GM18858 (cell line): ENCODE measurements around the gene KRR1.
"Not testable (repeated sequence)": the region's sequence is repeated elsewhere in the genome, so short reads cannot be mapped to it uniquely, and the experiment has no call there.

Experiments
- ATAC-seq: cut with Tn5 transposase; IDR thresholded peaks from one replicate; pipeline ENCODE4 v1.9.1; 2021; ENCODE audit not compliant: unreplicated experiment

KRR1 gene

DNA sequence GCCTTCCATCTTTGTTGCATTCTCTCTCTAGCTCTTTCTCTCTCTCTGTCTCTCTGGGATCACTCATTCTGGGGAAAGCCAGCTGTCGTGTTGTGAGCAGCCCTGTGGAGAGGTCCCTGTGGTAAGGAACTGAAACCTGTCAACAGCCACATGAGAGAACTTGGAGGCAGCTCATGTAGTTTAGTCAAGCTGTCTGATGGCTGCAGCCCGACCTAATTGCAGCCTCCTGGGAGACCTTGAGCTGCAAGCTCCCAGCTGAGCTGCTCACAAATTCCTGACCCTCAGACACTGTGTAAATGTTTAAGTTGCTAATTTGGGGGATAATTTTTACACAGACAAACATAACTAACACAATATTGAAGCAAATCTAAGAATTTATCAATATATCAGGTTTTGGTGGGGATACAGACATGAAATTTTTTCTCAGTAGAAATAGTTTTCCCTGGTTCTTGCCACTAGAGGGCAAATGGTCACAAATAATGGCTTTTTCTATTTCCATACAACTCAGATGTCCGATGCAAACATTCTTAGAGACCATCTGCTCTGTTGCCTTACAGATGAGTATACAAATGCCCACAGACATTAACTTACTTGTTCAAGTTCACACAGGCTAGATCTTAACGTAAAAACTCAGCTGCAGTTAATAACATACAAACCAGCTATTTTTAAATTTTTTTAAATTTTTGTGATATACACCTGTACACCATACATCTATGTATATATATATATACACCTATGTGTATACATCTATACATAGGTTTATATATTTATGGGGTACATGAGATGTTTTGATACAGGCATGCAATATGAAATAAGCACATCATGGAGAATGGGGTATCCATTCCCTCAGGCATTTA is 15.5 kb upstream of the KRR1 start:
- ATAC-seq: peak; percentile 95

DNA sequence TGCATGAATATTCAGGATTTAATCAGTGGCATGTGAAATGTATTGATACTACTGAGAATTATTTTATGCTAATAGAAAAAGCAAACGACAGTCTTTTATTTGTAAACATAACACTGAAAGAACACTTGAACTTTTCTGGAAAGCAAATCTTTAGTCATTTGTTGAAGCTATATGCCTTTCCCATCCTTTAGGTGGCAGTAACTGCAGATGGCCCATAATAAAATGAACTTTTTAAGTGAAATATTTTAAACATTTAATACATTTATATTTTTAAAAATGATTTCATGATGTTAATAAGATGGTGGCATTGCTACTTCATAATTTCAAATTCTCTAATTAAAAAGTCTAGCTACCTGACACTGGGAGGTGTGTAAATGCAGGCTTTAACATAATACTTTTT is 13.9 kb upstream of the KRR1 start:
- no peak for ATAC-seq

DNA sequence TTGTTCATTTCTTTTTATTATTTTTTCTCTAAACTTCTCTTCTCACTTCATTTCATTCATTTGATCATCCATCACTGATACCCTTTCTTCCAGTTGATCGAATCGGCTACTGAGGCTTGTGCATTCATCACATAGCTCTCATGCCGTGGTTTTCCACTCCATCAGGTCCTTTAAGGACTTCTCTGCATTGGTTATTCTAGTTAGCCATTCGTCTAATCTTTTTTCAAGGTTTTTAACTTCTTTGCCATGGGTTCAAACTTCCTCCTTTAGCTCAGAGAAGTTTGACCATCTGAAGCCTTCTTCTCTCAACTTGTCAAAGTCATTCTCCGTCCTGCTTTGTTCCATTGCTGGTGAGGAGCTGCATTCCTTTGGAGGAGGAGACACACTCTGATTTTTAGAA is 10.7 kb upstream of the KRR1 start:
- ATAC-seq: not testable (repeated sequence)

DNA sequence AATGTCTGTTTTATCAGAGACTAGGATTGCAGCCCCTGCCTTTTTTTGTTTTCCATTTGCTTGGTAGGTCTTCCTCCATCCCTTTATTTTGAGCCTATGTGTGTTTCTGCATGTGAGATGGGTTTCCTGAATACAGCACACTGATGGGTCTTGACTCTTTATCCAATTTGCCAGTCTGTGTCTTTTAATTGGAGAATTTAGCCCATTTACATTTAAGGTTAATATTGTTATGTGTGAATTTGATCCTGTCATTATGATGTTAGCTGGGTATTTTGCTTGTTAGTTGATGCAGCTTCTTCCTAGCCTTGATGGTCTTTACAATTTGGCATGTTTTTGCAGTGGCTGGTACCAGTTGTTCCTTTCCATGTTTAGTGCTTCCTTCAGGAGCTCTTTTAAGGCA is 9.8 kb upstream of the KRR1 start:
- ATAC-seq: not testable (repeated sequence)

DNA sequence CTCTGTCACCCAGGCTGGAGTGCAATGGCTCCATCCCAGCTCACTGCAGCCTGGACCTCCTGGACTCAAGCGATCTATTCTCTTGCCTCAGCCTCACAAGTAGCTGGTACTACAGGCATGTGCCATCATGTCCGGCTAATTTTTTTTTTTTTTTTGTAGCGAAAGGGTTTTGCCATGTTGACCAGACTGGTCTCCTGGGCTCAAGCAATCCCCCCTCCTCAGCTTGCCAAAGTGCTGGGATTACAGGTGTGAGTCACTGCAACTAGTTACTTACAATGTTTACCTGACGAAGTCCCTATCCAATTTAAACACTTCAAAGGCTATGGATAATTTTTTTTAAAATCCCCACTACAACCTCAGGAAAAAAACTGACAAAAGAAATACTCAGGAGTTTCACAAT is 1.8 kb downstream of the KRR1 start:
- no peak for ATAC-seq

DNA sequence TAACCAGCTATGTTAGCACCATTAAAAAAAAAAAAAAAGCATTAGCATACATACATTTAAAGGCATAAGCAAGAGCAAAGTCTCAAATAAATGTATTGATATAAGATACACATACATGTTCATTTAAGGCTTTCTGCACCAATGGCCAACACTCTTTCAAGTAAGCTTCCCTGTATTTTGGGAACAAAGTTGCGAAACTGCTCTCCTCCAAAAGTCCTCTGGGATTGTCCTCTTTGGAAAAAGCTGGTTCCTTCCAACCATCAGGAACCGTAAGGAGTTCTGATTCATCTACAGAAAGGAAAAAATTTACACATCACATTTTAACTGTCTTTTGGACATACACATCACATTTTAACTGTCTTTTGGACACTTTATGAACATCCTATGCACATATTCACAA is 3.2 kb downstream of the KRR1 start:
- no peak for ATAC-seq

DNA sequence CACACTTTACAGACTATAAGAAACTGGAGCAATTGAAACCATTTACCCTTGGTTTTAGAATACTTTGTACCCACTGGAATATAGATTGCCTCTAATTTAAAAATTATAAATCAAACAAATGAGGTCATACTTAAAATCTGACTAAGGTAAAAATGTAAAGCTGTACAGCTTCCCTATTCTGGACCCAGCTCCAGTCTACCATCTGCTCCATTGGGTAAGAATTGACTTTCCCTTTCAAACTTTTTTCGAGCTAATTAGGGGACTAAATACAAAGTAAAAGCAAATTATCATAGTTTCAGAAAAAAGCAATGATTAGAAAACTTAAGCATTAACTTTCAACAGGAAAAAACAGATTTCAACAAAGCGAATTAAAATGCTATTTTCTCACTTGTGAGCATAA is 4.3 kb downstream of the KRR1 start:
- ATAC-seq: no peak

DNA sequence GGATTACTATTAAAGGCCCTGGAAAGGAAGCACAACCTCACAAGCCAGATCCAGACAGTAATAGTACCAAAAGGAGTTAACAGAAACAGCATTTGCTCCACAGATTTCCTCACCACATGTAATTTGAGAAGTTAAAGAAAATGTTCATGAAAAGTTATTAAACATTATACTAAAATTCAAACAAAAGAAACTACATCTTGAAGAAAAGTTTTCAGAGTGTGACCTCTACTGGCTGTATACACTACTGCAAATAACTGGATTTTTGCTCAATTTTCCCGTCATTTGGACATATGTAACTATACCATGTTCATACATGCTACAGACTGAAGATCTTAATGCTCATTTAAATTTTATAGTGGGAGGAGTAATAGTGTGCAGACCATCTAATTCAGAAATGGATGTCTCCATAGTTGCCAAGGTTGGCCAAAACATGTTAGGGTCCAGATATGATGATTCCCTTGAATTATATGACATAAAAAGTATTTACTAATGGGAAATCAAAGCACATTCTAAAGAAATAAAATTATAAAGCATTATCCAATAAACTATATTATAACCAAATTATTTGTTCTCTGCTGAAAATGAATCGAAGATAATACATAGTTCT is 5.6 kb downstream of the KRR1 start:
- ATAC-seq: peak; percentile 39

DNA sequence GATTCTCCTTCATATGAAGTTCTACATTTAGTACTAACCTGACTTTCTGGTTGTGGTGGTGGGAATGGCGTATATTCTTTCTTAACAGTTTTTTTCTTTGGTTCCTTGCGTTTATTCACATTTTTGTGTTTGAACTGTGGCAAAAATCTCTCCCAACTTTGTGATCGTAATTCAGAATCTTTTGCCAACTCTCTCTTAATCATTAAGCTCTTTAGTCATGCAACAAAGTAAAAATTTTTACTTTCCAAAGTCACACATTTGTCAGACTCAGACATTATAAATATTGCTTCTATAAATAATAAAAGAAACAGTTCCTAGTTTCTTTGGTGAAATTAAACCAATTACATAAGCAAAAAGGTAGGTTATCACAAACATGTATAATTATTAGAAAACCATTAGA is 7.5 kb downstream of the KRR1 start:
- no peak for ATAC-seq

DNA sequence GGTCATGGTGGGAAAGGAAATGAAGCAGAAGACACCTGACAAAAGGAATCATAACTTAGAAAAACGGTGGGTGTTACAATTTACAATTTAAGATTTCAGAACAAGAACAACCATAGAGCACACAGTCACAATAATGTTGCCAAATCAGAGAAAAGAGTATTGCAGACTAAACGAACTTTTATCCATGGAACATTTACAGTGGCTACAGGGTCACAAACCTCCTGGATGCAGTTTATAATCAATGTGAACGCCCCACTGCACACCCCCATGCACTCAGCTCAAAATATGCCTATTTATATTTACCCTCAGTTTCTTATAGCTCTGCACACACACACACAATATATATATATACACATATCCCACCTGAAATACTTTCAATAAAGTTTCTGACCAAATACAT is 8.0 kb downstream of the KRR1 start:
- no peak for ATAC-seq

DNA sequence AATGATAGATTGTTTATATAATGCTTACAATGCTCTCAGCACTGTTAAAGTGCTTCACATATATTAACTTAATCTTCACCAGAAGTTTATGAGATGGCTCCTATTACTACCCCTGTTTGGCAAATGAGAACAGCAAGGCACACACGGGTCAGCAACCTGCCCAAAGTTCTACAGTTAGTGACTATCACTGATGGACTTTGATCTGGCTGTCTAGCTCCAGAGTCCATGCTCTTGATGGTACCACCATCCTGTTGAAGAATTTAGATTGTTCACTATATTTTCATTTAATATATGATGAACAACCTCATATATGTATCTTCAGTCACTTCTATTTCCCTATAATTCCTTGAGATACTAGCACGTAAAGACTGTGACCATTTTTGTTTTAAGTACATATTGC is 20.2 kb downstream of the KRR1 start:
- no peak for ATAC-seq

DNA sequence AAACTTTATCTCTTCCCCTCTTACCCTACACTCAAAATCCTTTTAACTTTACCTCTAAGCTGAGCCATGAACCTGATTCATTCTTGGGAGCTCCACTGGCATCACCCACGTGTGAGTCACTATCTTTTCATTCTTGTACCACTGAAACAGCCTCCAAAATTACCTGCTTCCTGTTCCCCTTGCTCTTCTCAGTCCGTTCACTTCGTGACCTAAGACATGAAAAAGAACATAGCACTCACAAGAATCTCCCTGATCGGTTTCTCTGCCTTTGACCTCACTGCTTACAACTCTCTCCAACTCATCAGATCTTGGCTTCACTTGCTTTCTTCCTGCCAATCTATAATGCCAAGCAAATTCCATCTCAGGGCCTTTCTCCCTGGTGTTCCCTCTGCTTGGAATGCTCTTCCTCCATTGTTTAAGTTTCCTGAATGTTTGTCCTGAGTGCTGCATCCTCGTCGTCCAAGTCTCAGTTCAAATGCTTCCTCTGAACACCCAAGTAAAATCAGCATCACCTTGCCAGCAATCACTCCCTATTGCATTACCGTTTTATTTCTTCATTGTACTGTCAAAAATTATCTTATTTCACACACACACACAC is 21.7 kb downstream of the KRR1 start:
- ATAC-seq: peak; percentile 74

DNA sequence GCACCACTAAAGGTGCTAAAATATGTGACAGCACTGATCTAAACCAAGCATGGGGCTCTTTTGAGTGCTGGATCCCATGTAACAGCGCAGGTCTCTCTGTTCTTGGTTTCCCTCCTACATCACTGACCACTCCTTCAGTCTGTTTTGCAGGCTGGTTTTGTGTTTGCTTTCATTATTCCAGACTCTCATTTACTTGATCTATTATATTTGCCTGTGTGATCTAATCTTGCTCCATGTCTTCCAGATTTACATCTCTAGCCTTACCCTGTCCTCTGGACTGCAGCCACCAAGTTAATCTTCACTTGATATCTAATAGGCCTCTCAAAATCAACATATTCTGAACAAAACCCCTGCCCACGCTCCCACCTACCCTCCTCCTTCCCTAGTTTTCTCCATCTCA is 22.2 kb downstream of the KRR1 start:
- ATAC-seq: no peak

DNA sequence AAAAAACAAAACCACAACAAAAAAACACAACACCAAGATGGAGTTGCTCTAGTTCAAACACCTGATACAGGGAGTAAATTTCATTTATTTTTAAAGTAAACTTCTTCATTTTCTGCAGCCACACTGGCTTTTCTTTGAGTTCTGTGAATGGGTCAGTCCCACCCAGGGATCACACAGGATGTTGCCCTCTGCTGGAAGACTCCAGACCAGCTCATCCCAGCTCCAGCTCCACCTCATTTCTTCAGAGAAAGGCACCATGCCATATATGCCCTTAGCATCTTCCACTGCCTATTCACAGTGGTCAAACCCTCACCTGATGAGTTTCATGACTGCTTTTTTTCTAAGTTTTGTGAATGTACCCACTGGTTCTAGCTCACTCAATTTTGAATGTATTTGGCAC is 22.9 kb downstream of the KRR1 start:
- ATAC-seq: peak; percentile 36

DNA sequence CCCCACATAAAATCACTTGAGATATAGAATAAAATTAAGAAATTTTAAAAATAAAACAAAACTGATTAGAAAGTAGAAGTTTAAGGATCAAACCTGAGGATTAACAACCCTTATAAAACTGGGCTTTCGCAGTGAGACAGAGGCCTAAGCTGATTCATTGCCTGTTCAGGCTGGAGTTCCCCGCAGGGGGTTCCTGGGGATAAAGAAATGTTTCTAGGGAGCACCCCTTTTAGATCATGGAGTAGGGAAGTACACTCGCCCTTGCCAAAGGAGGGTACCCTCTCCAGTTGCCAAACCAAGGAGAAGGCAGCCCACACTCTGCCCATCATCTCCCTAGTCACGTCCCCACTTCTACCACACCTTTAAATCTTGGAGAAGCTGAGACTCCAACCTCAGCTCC is 24.1 kb downstream of the KRR1 start:
- ATAC-seq: no peak

DNA sequence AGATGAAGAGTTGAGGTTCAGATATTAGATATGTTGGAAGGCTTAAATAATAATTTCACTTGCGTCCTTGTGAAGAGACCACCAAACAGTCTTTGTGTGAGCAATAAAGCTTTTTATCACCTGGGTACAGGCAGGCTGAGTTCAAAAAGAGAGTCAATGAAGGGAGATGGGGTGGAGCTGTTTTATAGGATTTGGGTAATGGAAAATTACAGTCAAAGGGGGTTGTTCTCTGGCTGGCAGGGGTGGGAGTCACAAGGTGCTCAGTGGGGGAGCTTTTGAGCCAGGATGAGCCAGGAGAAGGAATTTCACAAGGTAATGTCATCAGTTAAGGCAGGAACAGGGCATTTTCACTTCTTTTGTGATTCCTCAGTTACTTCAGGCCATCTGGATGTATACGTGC is 27.0 kb downstream of the KRR1 start:
- not testable (repeated sequence) for ATAC-seq

DNA sequence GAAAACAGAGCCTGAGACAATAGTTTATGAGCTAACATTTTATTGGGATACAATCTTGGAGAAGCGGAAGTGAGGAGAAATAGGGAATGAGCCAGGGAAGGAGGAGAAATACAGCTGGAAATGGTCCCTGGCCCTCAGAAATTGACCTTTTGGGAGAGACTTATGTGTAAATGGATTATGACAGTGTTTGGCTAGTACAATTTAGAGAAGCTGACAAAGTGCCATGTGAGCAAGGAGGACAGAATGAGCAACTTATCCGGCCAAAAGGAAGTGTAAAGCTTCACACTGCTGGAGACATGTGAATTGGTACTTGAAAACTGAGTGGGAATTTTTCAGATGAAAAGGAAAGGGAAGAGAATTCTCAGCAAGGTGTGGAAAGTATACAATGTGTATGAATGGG is 28.0 kb downstream of the KRR1 start:
- no peak for ATAC-seq

DNA sequence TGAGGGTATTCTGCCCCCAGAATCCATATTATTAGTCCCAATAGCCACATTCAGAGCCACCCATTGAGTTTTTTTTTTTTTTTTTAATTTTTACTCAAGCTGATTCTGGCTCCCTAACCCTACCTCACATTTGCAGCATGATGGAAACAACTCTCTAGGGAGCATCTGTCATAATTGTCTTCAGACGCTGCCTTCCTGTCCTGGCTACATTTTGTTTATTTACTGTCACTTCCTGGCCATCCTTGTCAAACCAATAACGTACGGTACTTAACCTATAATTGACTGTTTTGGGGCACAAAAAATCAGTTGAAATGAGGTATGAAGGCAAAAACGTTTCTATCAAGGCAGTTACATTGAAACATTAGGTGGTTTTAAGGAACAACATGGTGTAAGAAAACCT is 28.8 kb downstream of the KRR1 start:
- ATAC-seq: peak; percentile 14

DNA sequence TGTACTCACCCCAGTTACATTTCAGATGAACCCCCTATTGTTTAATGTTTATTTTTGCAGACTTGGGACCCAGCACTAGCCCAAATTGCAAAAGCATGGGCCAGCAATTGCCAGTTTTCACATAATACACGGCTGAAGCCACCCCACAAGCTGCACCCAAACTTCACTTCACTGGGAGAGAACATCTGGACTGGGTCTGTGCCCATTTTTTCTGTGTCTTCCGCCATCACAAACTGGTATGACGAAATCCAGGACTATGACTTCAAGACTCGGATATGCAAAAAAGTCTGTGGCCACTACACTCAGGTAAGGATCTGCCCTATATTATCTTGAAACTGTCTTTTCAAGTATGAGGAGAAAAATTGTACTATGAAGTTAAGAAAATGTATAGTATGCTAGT is 29.6 kb downstream of the KRR1 start:
- no peak for ATAC-seq

DNA sequence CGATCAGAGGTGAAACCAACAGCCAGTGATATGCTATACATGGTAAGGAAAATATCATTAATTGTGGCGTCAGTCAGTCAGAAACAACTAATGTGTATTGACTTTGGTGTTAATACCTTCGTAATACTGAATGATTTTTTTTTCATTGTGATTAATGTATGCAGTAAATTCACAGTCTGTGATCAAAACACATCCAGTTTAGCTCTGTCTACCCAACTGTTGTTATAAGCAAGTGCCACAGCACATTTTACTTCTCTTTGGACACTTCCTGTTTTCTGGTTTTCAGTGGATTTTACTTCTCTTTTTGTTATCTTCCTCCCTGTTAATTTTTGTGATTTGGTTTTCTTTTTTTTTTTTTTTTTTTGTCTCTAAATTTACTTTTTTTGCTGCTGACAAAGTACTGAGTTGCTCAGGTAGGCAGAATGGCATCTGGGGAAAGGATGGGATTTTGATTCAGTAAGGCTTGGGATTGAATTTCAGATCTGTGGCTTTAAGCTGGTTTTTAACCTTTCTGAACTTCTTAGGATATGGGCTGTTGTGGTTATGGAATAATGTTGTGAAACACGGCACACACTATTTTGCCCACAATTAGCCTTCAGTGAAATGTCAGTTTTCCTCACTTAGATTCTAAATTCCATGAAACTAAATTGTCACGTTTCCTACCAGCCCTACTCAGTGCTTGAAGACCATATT is 30.2 kb downstream of the KRR1 start:
- peak; percentile 12 for ATAC-seq

DNA sequence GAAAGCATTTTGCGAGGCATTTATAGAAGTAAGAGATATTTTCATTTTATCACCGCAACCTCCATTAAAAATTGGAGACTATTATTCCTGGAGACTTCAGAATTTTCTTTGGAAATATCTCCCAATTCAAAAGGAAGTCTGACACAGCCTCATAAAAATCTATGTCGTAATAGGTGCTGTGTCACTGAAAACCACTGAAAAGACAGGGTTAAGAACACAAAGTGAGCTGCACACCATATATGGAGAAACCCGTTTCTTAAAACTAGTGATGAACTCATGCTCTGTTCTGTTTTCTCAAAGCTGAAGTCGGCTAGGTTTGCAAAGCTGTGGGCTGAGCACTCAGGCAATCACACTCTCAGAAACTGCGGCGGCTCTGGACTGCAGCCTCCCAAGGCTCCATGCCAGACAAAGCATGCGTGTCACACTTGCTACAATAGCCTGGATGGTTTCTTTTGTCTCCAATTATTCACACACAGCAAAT is 30.9 kb downstream of the KRR1 start, which contains the start of gene GLIPR1:
Gene GLIPR1, plus strand, starts transcription at position 287 of the 481 bp plus-strand sequence. Its CDS starts 126 bp downstream, at position 413.
- peak; percentile 83 for ATAC-seq
